HEK293 (cell line): ENCODE results near the gene TRIM36.

Experiments used
- CTCF ChIA-PET: fragments of 350-600 bp; formaldehyde crosslinking; extraction: SDS; loops from one replicate; lab custom pipeline; 2021; ENCODE audit warnings: antibody characterized with exemption; lab: Yijun Ruan, JAX
- POLR2A ChIA-PET: fragments of 300-600 bp; formaldehyde crosslinking; extraction: SDS; loops from one replicate; lab custom pipeline; 2020; ENCODE audit warnings: antibody characterized with exemption, inconsistent platforms; lab: Yijun Ruan, JAX
- H3K27ac ChIP-seq: fragments of 200-500 bp; sonication (Bioruptor generic); 2 replicates; pipeline ENCODE4 v1.5.1; 2014; ENCODE audit warnings: low read depth, low read length, control low read depth, inconsistent platforms; ENCODE audit errors: extremely low read depth
- H3K36me3 ChIP-seq, 2 experiments: fragments of 200-500 bp in 1 of 2; sonication (Bioruptor generic) in 1 of 2; 1 replicate in 1 of 2; 2 replicates in 1 of 2; pipeline ENCODE4 v1.5.1; 2014 to 2017; ENCODE audit warnings: inconsistent platforms in 2 of 2, low read length in 2 of 2; ENCODE audit not compliant: control insufficient read depth in 2 of 2, insufficient read depth in 1 of 2
- H3K4me1 ChIP-seq: fragments of 200-500 bp; sonication (Bioruptor generic); 2 replicates; pipeline ENCODE4 v1.5.1; 2014; ENCODE audit warnings: mild to moderate bottlenecking, low read length, inconsistent platforms; ENCODE audit not compliant: control insufficient read depth, insufficient read depth
- H3K4me3 ChIP-seq: 2 replicates; pipeline ENCODE4 v1.5.1; 2011; ENCODE audit warnings: low read depth, mild to moderate bottlenecking, control low read depth, low read length, moderate library complexity
- H3K9me3 ChIP-seq: fragments of 200-500 bp; sonication (Bioruptor generic); 2 replicates; pipeline ENCODE4 v1.5.1; 2014; ENCODE audit warnings: low read depth, low read length, inconsistent platforms; ENCODE audit not compliant: control insufficient read depth, insufficient read depth
- EGR2 ChIP-seq: fragments of 450-650 bp; formaldehyde crosslinking; IDR thresholded peaks from 2 replicates; pipeline ENCODE4 v1.5.1; 2016; ENCODE audit warnings: low read depth, missing biosample characterization, missing genetic modification characterization
- GLIS2 ChIP-seq: fragments of 450-650 bp; formaldehyde crosslinking; IDR thresholded peaks from 2 replicates; pipeline ENCODE4 v1.5.1; 2016; ENCODE audit warnings: missing biosample characterization, missing genetic modification characterization
- ZFHX2 ChIP-seq: fragments of 450-650 bp; formaldehyde crosslinking; conservative IDR thresholded peaks from 2 replicates; pipeline ENCODE4 v1.5.1; 2016; ENCODE audit warnings: missing biosample characterization, missing genetic modification characterization
- ZFP69B ChIP-seq: fragments of 450-650 bp; formaldehyde crosslinking; IDR thresholded peaks from 2 replicates; pipeline ENCODE4 v1.5.1; 2016; ENCODE audit warnings: missing biosample characterization, missing genetic modification characterization
- ZNF112 ChIP-seq: fragments of 450-650 bp; formaldehyde crosslinking; IDR thresholded peaks from 2 replicates; pipeline ENCODE4 v1.5.0; 2017; ENCODE audit warnings: missing biosample characterization, missing genetic modification characterization
- ZNF140 ChIP-seq: fragments of 450-650 bp; formaldehyde crosslinking; IDR thresholded peaks from 2 replicates; pipeline ENCODE4 v1.5.1; 2016; ENCODE audit warnings: missing biosample characterization, missing genetic modification characterization
- ZNF175 ChIP-seq: fragments of 450-650 bp; formaldehyde crosslinking; IDR thresholded peaks from 2 replicates; pipeline ENCODE4 v1.5.1; 2016; ENCODE audit warnings: missing biosample characterization, missing genetic modification characterization
- ZNF211 ChIP-seq: fragments of 450-650 bp; formaldehyde crosslinking; IDR thresholded peaks from 2 replicates; pipeline ENCODE4 v1.5.1; 2016; ENCODE audit warnings: low read depth, missing biosample characterization, missing genetic modification characterization
- ZNF214 ChIP-seq: fragments of 450-650 bp; formaldehyde crosslinking; IDR thresholded peaks from 2 replicates; pipeline ENCODE4 v1.5.1; 2017; ENCODE audit warnings: missing biosample characterization, mild to moderate bottlenecking, missing genetic modification characterization, borderline replicate concordance
- ZNF274 ChIP-seq, 2 experiments: fragments of 200-500 bp in 1 of 2; fragments of 450-650 bp in 1 of 2; sonication (Bioruptor generic) in 1 of 2; formaldehyde crosslinking in 1 of 2; IDR thresholded peaks; 2 replicates each; pipeline versions ENCODE4 v1.5.1 to v1.6.1; 2014 to 2016; ENCODE audit warnings: borderline replicate concordance in 1 of 2, inconsistent platforms in 1 of 2, low read length in 1 of 2, missing biosample characterization in 1 of 2, missing genetic modification characterization in 1 of 2
- ZNF416 ChIP-seq: fragments of 450-650 bp; formaldehyde crosslinking; IDR thresholded peaks from 2 replicates; pipeline ENCODE4 v1.5.1; 2016; ENCODE audit warnings: missing biosample characterization, missing genetic modification characterization
- ZNF501 ChIP-seq: fragments of 450-650 bp; formaldehyde crosslinking; IDR thresholded peaks from 2 replicates; pipeline ENCODE4 v1.5.1; 2016; ENCODE audit warnings: missing biosample characterization, missing genetic modification characterization
- ZNF521 ChIP-seq: fragments of 450-650 bp; formaldehyde crosslinking; IDR thresholded peaks from 2 replicates; pipeline ENCODE4 v1.5.1; 2017; ENCODE audit warnings: missing biosample characterization, mild to moderate bottlenecking, missing genetic modification characterization
- ZNF560 ChIP-seq: fragments of 450-650 bp; formaldehyde crosslinking; IDR thresholded peaks from 2 replicates; pipeline ENCODE4 v1.5.1; 2017; ENCODE audit warnings: missing biosample characterization, missing genetic modification characterization, borderline replicate concordance
- ZNF623 ChIP-seq: fragments of 450-650 bp; formaldehyde crosslinking; IDR thresholded peaks from 2 replicates; pipeline ENCODE4 v1.5.1; 2016; ENCODE audit warnings: missing biosample characterization, missing genetic modification characterization
- ZNF664 ChIP-seq: fragments of 450-650 bp; formaldehyde crosslinking; IDR thresholded peaks from 2 replicates; pipeline ENCODE4 v1.5.1; 2016; ENCODE audit warnings: missing biosample characterization, missing genetic modification characterization
- ZNF777 ChIP-seq: fragments of 450-650 bp; formaldehyde crosslinking; IDR thresholded peaks from 2 replicates; pipeline ENCODE4 v1.5.1; 2017; ENCODE audit warnings: missing biosample characterization, missing genetic modification characterization, borderline replicate concordance
- ZNF837 ChIP-seq: fragments of 450-650 bp; formaldehyde crosslinking; IDR thresholded peaks from 2 replicates; pipeline ENCODE4 v1.5.1; 2016; ENCODE audit warnings: missing biosample characterization, missing genetic modification characterization
- ZXDB ChIP-seq: fragments of 450-650 bp; formaldehyde crosslinking; IDR thresholded peaks from 2 replicates; pipeline ENCODE4 v1.5.1; 2016; ENCODE audit warnings: missing biosample characterization, missing genetic modification characterization
- TF ChIP-seq, protein P1 (sequence below): fragments of 450-650 bp; formaldehyde crosslinking; IDR thresholded peaks from 2 replicates; pipeline ENCODE4 v1.5.1; 2016; ENCODE audit warnings: missing biosample characterization, missing genetic modification characterization
- TF ChIP-seq, protein P2 (sequence below): fragments of 450-650 bp; formaldehyde crosslinking; IDR thresholded peaks from 2 replicates; pipeline ENCODE4 v1.5.1; 2016; ENCODE audit warnings: missing biosample characterization, missing genetic modification characterization
- TF ChIP-seq, protein P3 (sequence below): fragments of 450-650 bp; formaldehyde crosslinking; IDR thresholded peaks from 2 replicates; pipeline ENCODE4 v1.5.1; 2016; ENCODE audit warnings: missing biosample characterization, missing genetic modification characterization
- TF ChIP-seq, protein P4 (sequence below): fragments of 450-650 bp; formaldehyde crosslinking; conservative IDR thresholded peaks from 2 replicates; pipeline ENCODE4 v1.5.1; 2016; ENCODE audit warnings: low read depth, missing biosample characterization, missing genetic modification characterization
- TF ChIP-seq, protein P5 (sequence below): sonication (generic); formaldehyde crosslinking; IDR thresholded peaks from 2 replicates; pipeline ENCODE4 v1.8.1; 2022; ENCODE audit warnings: mild to moderate bottlenecking, moderate library complexity, missing genetic modification reagents

The TRIM36 gene

DNA sequence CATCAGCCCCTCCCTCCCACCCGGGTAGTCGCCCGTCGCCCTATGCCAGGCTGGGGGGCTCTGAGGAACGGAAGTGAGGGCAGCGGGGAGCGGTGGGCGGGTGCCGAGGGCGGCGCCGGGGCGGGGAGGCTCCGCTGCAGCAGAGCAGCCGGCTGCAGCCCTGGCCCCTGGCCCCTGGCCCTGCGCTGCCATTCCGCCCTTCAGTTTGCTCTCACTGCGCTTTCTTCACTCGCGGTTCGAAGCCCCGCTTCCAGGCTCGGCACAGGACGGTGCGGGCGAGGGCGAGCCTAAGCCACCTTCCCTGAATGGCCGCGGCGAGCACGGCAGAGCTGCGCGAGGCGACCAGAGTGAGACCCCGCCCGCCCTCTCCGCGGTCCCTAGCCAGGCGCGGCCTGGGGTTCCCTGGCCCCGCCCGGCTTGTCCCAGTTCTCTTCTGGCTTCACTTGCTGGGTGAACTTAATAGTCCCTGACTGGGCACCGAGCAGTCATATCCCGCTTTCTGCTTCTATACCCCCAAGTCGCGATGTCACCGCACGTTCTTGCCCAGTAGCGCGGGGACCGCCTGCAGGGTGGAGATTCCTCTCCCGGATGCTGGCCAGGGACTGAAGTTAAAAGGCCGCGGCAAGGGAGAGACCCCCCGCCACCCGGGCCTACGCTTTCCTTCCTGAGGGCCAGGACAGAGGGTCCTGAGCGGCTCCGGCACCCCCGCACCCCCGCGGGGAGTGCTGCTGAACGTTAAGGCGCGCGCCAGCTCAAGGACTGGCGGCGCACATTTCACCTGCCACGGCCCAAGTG, 623 bp upstream of the TRIM36 start:
- H3K27ac ChIP-seq = peak overlapping the region; percentile 60; the same call in 1 of the 2 replicates
- H3K36me3 ChIP-seq = peaks cover 0 to 3% of the 10 kb centered on the region in 2 experiments; a peak in 1 of 3 replicates
- ChIA-PET POLR2A (interaction anchor here (0.7 to 1.1 kb wide), 3 partner anchors 10 to 126 kb away, joined by 3 to 6 read pairs (median 5); partner anchors contain the start of gene CCDC112), CTCF (interaction anchor here (0.7 kb wide), 1 partner anchor 69 kb away, joined by 4 read pairs; no protein-coding TSS in a partner anchor)
- peak overlapping the region; percentile 94 for H3K4me3 ChIP-seq
- H3K9me3 ChIP-seq = no peaks in the 10 kb centered on the region
- H3K4me1 ChIP-seq = peaks cover 4% of the 10 kb centered on the region; the same call in 1 of the 2 replicates
- TF ChIP-seq ZNF623 (tag by site-specific recombination) (no peak), EGR2 (tag by site-specific recombination) (peak; percentile 79), ZFHX2 (tag by site-specific recombination) (peak; percentile 93), GLIS2 (tag by site-specific recombination) (peak; percentile 50; the same call in 1 of the 2 replicates), ZNF837 (tag by site-specific recombination) (no peak), ZNF214 (no peak), ZNF777 (no peak), ZNF560 (no peak), ZNF521 (no peak), ZNF501 (peak; percentile 36), ZNF211 (tag by site-specific recombination) (no peak), ZNF112 (tag by site-specific recombination) (no peak), ZNF140 (tag by site-specific recombination) (peak; percentile 55; the same call in 1 of the 2 replicates), ZNF664 (tag by site-specific recombination) (no peak), ZNF416 (tag by site-specific recombination) (no peak), ZXDB (tag by site-specific recombination) (peak; percentile 66; the same call in 1 of the 2 replicates), ZNF175 (tag by site-specific recombination) (no peak), ZNF274 (IDR thresholded peaks at IDR 0.05; ENCODE audit: low read length) (no peak), ZNF274 (tag by site-specific recombination; IDR thresholded peaks at IDR 0.05; ENCODE audit: borderline replicate concordance) (no peak), ZFP69B (tag by site-specific recombination) (no peak)
- TF ChIP-seq, protein P1, sequence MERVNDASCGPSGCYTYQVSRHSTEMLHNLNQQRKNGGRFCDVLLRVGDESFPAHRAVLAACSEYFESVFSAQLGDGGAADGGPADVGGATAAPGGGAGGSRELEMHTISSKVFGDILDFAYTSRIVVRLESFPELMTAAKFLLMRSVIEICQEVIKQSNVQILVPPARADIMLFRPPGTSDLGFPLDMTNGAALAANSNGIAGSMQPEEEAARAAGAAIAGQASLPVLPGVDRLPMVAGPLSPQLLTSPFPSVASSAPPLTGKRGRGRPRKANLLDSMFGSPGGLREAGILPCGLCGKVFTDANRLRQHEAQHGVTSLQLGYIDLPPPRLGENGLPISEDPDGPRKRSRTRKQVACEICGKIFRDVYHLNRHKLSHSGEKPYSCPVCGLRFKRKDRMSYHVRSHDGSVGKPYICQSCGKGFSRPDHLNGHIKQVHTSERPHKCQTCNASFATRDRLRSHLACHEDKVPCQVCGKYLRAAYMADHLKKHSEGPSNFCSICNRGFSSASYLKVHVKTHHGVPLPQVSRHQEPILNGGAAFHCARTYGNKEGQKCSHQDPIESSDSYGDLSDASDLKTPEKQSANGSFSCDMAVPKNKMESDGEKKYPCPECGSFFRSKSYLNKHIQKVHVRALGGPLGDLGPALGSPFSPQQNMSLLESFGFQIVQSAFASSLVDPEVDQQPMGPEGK (tag by site-specific recombination) = peak; percentile 63
- TF ChIP-seq, protein P2, sequence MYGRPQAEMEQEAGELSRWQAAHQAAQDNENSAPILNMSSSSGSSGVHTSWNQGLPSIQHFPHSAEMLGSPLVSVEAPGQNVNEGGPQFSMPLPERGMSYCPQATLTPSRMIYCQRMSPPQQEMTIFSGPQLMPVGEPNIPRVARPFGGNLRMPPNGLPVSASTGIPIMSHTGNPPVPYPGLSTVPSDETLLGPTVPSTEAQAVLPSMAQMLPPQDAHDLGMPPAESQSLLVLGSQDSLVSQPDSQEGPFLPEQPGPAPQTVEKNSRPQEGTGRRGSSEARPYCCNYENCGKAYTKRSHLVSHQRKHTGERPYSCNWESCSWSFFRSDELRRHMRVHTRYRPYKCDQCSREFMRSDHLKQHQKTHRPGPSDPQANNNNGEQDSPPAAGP (tag by site-specific recombination) = 0 out of 2 replicates have a peak, but pooled peaks have one; percentile 70
- TF ChIP-seq, protein P3, sequence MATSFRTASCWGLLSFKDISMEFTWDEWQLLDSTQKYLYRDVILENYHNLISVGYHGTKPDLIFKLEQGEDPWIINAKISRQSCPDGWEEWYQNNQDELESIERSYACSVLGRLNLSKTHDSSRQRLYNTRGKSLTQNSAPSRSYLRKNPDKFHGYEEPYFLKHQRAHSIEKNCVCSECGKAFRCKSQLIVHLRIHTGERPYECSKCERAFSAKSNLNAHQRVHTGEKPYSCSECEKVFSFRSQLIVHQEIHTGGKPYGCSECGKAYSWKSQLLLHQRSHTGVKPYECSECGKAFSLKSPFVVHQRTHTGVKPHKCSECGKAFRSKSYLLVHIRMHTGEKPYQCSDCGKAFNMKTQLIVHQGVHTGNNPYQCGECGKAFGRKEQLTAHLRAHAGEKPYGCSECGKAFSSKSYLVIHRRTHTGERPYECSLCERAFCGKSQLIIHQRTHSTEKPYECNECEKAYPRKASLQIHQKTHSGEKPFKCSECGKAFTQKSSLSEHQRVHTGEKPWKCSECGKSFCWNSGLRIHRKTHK (tag by site-specific recombination) = no peak
- TF ChIP-seq, protein P4, sequence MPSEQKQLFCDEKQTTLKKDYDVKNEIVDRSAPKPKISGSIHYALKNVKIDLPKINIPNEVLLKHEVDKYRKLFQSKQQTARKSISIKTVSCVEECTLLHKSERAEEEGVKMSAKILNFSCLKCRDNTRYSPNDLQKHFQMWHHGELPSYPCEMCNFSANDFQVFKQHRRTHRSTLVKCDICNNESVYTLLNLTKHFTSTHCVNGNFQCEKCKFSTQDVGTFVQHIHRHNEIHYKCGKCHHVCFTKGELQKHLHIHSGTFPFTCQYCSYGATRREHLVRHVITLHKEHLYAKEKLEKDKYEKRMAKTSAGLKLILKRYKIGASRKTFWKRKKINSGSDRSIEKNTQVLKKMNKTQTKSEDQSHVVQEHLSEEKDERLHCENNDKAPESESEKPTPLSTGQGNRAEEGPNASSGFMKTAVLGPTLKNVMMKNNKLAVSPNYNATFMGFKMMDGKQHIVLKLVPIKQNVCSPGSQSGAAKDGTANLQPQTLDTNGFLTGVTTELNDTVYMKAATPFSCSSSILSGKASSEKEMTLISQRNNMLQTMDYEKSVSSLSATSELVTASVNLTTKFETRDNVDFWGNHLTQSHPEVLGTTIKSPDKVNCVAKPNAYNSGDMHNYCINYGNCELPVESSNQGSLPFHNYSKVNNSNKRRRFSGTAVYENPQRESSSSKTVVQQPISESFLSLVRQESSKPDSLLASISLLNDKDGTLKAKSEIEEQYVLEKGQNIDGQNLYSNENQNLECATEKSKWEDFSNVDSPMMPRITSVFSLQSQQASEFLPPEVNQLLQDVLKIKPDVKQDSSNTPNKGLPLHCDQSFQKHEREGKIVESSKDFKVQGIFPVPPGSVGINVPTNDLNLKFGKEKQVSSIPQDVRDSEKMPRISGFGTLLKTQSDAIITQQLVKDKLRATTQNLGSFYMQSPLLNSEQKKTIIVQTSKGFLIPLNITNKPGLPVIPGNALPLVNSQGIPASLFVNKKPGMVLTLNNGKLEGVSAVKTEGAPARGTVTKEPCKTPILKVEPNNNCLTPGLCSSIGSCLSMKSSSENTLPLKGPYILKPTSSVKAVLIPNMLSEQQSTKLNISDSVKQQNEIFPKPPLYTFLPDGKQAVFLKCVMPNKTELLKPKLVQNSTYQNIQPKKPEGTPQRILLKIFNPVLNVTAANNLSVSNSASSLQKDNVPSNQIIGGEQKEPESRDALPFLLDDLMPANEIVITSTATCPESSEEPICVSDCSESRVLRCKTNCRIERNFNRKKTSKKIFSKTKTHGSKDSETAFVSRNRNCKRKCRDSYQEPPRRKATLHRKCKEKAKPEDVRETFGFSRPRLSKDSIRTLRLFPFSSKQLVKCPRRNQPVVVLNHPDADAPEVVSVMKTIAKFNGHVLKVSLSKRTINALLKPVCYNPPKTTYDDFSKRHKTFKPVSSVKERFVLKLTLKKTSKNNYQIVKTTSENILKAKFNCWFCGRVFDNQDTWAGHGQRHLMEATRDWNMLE (tag by site-specific recombination) = no peak
- TF ChIP-seq, protein P5, sequence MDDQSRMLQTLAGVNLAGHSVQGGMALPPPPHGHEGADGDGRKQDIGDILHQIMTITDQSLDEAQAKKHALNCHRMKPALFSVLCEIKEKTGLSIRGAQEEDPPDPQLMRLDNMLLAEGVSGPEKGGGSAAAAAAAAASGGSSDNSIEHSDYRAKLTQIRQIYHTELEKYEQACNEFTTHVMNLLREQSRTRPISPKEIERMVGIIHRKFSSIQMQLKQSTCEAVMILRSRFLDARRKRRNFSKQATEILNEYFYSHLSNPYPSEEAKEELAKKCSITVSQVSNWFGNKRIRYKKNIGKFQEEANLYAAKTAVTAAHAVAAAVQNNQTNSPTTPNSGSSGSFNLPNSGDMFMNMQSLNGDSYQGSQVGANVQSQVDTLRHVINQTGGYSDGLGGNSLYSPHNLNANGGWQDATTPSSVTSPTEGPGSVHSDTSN (CRISPR knock-in tag) = no peak
